Non-pigmented ciliary epithelial cell (primary cell): ENCODE measurements around the gene PLCL1.
"Not testable (repeated sequence)": the region's sequence is repeated elsewhere in the genome, so short reads cannot be mapped to it uniquely, and the experiment has no call there.

Experiments
- DNase-seq: peaks from one replicate; pipeline ENCODE4 v3.0.0-alpha.2; 2010; ENCODE audit warnings: low read depth

PLCL1 gene

DNA sequence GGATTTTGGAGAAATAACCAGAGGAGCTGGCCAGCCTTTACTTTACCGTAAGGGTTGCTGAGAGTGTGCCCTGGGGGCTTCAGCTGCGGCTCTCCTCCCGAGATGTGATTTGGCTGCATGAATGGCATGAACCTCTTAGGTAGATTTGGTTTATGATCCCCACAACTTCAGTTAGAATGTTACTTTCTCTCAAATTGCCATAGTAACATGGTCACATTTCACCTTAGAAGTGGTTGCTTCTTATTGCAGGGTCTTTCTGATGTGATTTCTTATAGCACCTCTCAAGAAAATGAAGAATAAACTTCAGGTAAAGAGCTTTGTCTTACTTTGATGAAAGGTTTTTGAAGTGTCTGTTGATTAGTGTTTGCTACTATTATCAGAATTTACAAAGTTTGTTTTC is 5.6 kb downstream of the PLCL1 start:
- DNase-seq = no peak

DNA sequence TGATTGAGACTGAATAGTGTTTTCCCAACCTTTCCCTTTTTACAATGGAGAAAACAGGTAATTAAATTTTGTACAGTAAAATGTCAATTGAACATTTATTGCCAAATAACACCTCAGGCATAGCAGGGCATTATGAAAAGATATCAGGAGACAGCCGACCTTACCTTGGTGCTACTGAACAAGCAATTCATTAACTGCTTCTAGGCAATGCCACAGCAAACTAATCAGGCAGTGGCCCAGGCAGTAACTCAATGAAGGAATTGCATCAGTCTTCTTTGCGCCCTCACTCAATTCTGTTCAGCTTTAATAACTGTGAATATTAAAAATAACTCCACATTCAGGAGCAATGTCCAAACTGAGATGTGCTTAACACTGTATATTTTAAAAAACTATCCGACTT is 6.1 kb downstream of the PLCL1 start:
- DNase-seq = no peak

DNA sequence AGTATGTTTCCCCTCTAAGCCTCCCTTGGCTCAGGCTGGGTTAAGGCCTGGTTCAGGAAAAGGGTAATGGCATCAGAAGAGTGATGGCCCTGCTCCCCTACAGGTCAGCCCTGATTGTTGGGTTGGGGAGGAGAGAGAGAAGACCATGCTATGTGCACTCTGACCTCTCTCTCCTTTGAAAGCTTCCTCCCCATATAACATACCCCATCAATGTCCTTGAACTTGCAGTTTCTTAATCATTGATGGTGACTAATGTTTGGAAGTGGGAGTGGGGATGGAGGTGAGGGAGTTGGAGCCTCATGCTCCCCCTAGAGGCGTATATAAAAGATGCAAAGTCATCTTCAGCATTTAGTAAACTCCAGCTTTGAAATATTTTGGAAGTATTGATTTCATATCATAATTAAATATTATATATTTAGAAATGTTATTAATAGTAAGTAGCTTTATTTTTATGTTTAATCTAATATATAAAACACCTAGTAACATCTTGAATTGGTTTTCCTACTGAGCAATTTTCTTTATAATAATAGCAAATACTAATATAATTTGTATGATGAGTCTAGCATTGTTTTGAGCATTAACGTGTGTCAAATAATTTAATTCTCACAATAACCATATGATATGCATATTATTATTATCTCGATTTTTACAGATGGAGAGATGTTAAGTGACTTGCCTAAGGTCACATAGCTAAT is 8.8 kb downstream of the PLCL1 start:
- peak; percentile 17 for DNase-seq

DNA sequence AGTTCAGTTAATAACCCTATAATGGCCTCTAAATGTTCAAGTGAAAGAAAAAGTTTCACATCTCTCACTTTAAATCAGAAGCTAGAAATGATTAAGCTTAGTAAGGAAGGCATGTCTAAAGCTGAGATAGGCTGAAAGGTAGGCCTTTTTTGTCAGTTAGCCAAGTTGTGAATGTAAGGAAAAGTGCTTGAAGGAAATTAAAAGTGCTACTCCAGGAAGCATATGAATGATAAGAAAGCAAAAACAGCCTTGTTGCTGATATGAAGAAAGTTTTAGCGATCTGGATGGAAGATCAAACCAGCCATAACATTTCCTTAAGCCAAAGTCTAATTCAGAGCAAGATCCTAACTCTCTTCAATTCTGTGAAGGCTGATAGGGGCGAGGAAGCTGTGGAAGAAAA is 10.1 kb downstream of the PLCL1 start:
- no peak for DNase-seq

DNA sequence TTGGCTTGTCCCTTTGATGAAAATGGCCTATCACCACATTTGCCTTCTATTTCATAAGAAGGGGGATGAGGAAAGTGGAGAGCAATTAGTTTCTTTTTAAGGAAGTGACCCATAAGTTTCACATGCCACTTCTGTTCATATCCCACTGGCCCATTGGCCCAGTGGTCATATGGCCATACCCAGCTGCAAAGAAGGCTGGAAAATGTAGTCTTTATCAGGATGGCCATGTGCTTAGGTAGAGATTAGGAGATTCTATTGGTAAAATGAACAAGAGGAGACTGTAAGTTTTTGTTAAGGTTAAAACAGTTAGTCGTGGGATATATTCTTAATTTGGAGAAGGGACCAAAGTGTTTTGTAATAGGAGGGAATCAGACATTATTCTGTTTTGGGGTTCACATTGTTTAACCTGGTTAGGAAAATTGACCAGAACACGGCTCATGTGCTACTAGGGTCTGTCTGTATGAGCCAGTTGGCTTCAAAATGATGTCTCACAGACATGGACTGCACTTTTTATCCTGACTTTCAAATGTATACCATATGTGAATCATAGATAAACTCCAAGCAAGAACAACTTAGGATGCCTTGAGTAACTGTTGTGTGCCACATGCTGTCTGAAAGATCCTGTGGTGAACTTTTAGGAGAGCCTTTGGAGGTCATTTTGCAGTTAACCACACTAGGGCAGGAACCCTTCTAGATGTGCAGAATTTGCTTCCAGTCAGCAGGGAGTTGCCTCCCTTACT is 17.3 kb downstream of the PLCL1 start:
- no peak for DNase-seq

DNA sequence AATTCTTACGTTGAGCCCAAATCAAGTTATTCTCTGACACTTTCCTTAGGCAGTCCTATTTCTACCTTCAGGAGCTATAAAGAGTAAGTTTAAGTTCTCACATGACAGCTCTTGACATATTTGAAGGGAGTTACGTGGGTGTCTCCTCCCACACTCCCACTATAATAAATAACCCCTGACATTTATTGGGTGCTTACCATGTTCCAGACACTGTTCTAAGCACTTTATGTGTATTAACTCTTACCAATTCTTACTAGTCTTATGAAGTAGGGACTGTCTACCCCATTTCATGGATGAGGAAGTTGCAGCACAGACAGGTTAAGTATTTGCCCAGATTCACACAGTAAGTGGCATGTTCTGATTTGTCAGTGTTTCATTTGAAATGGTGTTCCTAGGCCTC is 17.9 kb downstream of the PLCL1 start:
- no peak for DNase-seq

DNA sequence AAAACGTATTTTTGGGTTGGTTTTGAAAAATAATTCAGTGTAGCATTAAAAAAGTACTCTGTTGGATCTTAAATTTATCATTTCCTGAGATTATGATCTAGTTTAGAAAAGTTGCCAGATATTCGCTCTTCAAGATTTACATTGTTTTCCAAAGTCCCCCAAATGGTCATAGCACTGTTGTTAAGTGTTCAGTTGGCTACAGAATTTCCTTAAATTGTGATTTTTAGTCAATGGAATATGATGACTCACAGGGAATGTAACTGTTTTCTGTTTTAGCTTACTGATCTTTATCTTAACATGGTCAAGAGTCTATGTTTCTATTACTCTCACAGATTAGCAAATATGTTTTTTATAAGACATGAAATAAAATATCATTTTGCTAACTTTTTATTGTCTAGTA is 23.2 kb downstream of the PLCL1 start:
- no peak for DNase-seq

DNA sequence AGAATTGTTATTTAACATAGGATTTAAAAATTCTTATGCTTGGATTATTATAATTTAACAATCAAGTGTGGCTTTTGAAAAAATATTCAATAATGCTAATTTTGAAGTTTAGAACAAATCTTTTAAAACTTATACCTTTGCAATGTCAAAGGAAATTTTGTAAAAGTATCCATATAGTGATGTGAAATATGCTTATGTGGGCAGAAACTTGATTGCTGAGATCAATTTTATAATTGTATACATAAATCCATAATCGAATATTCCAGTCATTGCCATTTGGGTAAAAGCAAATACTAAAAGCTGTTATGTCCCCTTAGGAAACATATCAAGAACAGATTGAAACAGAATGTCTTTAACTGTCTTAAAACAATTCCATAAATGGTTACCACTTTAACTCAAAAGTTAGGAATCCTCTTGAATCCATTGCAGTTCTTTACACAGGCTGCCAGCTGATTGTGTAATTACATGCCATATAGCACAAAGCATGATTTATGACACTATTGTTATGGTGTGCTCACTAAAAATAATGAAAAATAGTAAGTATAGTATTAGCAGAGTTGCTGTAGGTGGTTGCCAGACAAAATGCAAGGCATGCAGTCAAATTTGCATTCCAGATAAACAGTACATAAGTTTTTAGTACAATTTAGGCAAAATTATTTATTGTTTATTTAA is 24.2 kb downstream of the PLCL1 start:
- no peak for DNase-seq

DNA sequence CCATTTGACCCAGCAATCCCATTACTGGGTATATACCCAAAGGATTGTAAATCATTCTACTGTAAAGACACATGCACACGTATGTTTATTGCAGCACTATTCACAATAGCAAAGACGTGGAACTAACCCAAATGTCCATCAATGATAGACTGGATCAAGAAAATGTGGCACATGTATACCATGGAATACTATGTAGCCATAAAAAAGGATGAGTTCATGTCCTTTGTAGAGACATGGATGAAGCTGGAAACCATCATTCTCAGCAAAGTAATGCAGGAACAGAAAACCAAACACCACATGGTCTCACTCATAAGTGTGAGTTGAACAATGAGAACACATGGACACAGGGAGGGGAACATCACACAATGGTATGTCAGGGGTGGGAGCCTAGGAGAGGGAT is 30.4 kb downstream of the PLCL1 start:
- not testable (repeated sequence) for DNase-seq

DNA sequence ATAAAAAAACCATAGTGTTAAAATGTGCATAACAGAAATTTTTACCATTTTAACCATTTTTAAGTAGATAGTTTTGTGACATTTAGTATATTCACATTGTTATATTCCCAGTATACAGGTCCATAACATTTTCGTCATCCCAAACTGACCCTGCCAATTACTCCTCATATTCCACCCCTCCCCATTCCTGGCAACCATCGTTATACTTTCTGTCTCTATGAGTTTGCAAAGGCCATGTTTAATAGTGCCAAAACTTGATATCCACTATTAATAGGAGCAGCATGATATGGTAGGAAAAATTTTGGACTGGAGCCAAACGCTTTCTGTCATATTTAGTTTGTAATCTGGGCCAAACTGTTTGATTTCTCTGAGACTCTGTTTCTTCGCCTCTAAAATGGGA is 30.9 kb downstream of the PLCL1 start:
- DNase-seq = no peak

DNA sequence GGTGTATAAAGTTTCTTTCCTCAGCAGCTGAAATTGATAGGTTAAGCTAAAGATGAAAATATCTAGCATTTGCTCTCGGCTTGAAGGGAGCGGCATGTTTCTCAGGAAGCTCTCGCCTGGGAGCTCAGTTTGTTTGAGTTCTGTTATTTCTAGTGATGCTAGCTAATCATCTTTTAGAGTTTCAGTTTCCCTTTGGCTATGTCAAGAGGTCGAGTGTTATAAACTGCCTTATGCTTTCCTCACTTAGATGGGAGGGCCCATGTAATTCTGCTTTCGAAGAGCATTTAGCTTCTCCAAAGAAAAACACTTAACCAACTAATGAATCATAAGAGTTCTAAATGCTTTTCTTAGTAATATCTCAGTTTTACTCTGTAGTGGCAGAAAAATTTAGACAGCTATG is 33.6 kb downstream of the PLCL1 start:
- no peak for DNase-seq

DNA sequence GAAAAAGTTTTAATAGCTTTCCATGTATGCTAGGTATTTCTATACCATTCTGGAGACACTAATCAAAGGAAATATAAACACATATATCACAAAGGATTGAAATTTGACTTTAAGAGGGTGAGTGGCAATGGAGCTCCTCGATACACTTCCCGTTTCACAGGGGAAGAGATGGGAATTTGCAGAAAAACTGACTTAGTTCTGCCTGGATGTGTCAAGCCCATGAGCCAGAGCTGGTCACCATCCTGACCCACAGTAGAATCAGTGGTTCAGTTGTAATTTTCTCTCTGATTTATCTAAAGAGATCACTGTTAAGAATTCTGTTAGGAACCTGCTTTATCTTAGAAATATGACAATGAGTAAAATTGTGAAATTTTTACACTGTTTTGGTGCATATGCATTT is 34.2 kb downstream of the PLCL1 start:
- DNase-seq = no peak

DNA sequence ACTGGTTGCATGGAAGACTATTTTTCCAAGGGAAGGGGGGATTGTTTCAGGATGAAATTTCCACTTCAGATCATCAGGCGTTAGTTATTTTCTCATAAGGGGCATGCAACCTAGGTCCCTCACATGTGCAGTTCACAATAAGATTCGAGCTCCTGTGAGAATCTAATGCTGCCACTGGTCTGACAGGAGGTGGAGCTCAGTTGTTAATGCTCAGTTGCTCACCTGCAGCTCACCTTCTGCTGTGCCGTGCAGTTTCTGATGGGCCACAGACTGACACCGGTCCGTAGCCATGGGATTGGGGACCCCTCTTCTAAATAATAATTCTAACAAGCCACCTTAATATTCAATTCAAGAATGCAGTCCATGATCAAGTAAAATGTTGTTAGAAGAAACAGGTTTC is 34.9 kb downstream of the PLCL1 start:
- DNase-seq = no peak

DNA sequence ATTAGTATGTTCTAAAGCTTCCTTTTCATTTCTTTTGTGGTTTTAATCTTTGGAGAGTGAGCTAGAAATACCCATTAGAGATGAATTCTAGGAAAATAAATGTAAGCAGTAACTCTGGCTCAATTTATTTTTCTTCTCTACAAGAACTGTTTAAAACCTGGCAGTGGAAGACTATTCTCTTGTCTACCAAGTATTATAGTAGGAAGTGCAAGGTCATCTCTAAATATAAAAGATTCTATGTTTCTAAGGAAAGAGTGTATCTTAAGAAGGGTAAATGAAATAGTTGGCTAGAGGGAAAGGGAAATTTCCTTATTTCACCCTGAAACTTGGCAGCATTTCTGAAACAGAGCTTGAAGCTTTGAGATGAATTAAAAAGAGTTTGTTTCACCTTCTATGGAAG is 35.5 kb downstream of the PLCL1 start:
- no peak for DNase-seq

DNA sequence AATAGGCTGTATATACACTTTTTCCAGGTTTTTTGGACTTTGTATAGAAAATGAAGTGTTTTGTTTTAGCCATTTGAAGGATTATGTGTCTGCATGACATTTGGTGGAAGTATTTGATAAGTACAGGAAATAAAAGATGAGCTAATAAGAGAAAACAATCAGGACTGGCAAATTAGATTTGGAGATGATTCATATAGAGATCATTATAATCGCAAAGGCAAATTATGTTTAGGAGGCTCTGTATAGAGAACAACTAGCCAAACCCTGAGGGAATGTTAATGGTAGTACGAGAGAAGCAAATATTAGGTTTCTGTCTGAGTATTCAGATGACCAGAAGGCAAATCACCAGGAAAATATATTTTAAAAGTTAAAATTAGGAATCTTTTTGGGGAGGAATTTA is 41.7 kb downstream of the PLCL1 start:
- DNase-seq = no peak

DNA sequence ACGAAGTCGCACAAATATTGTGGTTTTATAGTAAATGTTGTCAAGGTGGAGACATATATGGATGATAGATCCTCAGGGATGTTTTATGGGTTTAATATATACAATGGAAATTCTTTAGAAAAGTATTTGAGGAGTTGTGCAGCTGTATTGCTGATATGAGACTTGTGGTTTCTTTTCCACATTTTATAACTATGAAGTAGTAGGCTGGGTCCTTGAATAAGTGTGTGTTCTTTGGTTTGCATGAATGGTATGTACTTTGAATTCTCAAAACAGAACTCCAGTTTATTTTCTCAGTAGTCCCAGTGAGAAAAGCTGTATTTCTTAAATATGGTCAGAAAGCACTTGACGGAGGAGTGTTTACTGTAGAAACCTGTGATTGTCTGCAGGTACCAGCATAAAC is 42.4 kb downstream of the PLCL1 start:
- peak; percentile 30 for DNase-seq

DNA sequence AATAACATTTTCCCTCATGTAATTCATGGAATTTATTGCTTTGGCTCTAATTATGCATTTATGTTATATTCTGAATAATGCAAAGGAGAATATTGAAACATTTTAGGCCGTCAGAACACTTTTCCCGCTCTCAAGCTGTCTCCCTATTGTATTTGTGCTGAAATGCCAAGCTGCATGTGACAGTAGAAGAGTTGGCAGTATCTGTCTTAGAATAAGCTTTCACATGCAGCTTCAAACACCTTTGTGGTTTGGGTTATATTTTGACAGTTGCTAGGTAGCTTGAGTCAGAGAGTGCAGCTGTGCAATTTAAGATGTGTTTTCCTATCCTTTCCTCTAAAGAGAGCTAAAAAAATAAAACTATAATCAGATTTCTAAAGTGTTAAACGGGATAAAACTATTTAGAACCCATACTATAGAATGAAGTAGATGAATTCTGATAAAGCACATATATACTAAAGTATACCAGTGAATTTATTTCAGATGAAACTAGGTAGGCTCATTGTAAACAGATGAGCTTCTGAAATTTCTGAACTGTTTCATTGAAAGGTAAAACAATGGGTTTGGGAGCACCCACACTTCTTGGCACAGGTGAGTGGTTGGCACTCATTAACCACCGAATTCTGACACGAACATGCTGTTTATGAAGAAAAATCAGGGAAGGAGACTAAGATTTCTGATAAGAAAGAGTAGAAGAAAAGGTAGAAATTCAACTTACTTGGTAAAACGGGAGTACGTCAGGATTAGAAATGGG is 43.4 kb downstream of the PLCL1 start:
- no peak for DNase-seq

DNA sequence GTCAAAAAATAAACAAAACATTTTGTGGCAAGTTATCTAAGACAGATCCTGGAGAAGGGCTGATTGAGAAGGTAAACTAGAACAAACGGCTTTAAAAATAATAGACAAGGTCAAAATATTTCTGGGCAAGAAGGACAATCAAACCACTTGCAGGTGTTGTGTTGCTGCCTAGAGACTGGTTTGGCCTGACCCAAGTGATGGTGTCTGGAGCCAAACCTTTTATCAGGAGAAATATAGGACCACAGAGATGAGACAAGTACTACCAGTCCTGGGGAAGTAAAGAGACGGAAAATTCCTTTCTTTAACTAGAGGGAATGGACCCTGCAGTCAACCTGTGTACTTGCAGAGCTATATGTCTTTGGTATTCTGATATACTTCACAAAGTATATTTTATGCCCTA is 44.2 kb downstream of the PLCL1 start:
- DNase-seq = no peak

DNA sequence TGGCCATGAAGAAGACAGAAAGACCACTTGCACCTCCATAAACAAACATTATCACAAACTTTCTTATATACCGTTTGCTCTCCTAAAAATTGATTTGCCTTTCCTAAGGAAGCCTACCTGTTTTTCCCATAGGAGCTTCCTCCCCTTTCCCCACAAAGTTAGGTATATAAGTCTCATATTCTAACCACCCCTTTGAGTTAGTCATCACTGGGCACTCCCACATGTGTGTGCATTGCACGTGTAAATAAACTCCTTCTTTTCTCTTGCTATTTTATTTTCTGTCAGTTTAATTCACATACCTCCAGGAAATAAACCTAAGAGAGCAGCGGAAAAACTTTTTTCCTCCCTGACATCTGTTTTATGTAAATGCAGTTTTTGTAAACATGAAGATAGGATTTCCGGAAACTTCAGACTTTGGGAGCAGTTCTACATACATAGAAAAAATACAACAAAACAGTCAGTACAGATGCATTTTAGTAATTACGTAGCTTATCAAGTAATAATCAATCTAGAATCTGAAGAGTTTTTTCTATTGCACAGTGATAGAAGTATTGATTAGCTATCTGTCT is 46.6 kb downstream of the PLCL1 start:
- DNase-seq = no peak

DNA sequence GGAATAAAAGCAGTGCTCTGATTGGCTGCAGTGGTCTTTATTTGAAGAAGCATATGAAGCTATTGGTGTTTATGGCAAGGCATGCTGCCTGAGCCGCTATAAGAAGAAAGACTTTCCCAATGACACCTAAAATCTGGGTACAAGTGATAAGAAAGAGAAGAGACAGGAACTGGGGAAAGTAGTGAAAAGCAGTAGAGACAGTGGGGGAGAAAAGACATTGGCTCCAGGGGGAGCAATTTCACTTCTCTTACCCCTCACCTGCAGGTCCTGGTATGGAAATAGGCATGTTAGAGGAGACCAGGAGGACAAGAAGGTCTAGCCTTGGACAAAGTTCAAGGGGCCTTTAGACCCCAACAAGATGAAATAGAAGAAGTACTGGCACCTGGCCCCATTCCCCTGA is 47.1 kb downstream of the PLCL1 start:
- DNase-seq = no peak

DNA sequence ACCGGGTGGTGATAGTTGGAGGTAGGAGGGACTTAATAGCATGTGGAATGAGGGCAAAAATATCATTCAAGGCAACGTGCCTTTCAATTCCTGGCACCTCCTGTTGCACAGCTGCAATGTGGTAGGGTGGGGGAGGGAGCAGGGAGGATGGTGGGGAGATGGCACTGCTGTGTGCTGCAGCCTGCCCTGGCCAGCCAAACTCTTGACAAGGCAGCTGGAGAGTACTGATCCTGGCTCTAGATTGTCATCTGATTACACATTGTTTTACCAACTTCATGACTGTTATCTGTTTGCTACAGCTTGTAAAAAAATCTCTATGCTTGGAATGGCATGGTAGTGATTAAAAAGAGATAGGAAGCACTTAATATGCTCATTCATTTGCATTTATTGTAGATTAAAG is 47.7 kb downstream of the PLCL1 start:
- DNase-seq = no peak

DNA sequence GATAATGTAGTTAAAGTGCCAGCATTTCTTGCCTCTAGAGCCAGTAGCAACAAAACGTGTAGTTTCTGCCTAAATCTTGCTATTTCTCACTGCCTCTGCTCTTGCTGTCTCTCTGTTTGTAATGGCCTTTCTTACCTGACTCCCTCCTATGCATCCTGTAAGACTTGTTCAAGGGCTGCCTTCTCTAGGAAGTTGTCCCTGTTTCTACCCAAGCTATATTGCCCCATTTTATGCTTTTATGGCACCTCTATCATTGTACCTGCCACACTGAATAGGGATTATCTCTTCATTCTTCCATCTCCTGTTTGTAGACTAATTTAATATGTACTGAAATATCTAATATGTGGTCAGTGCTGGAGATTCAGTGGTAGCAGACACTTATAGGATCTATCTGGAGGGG is 49.2 kb downstream of the PLCL1 start:
- DNase-seq = no peak
